Measurements from ENCODE around the gene ATL3. TPM values are rescaled to one million over a fixed set of nuclear protein-coding genes. Genes with fewer than 3 reads are reported as not detected.

Gene ATL3, protein sequence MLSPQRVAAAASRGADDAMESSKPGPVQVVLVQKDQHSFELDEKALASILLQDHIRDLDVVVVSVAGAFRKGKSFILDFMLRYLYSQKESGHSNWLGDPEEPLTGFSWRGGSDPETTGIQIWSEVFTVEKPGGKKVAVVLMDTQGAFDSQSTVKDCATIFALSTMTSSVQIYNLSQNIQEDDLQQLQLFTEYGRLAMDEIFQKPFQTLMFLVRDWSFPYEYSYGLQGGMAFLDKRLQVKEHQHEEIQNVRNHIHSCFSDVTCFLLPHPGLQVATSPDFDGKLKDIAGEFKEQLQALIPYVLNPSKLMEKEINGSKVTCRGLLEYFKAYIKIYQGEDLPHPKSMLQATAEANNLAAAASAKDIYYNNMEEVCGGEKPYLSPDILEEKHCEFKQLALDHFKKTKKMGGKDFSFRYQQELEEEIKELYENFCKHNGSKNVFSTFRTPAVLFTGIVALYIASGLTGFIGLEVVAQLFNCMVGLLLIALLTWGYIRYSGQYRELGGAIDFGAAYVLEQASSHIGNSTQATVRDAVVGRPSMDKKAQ
- total RNA-seq: 96.9 and 107 TPM in 2 replicates
- long read RNA-seq, full-length matches to known transcripts: 108 of 159 reads
- long read RNA-seq, partial matches to known transcripts: 9 of 159 reads
- long read RNA-seq, other reads (novel, unspliced or antisense): 42 of 159 reads

GRCh38 chr11:63671322-63672155, at the start of gene ATL3:
TSS of gene ATL3 (minus strand) at chr11:63671376. CDS start at chr11:63671335, 41 bp downstream.
- H3K4me3 Mint-ChIP-seq (ENCODE audit: unreplicated experiment): peak within 1 kb of the TSS; percentile 79
- DNase-seq (ENCODE audit: extremely low spot score, unreplicated experiment): peak; percentile 98
- H3K4me1 Mint-ChIP-seq (ENCODE audit: unreplicated experiment): peaks cover 39% of the 10 kb centered on the region
- peaks cover 2% of the 10 kb centered on the region for H3K36me3 Mint-ChIP-seq (ENCODE audit: unreplicated experiment)
- TF ChIP-seq, protein P1, sequence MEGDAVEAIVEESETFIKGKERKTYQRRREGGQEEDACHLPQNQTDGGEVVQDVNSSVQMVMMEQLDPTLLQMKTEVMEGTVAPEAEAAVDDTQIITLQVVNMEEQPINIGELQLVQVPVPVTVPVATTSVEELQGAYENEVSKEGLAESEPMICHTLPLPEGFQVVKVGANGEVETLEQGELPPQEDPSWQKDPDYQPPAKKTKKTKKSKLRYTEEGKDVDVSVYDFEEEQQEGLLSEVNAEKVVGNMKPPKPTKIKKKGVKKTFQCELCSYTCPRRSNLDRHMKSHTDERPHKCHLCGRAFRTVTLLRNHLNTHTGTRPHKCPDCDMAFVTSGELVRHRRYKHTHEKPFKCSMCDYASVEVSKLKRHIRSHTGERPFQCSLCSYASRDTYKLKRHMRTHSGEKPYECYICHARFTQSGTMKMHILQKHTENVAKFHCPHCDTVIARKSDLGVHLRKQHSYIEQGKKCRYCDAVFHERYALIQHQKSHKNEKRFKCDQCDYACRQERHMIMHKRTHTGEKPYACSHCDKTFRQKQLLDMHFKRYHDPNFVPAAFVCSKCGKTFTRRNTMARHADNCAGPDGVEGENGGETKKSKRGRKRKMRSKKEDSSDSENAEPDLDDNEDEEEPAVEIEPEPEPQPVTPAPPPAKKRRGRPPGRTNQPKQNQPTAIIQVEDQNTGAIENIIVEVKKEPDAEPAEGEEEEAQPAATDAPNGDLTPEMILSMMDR (IDR thresholded peaks at IDR 0.05): peak; percentile 20
- H3K27ac Mint-ChIP-seq (ENCODE audit: unreplicated experiment): peak within 1 kb of the TSS; percentile 93
- no peaks in the 10 kb centered on the region for H3K9me3 Mint-ChIP-seq (ENCODE audit: unreplicated experiment)
- H3K27me3 Mint-ChIP-seq (ENCODE audit: unreplicated experiment): no peaks in the 10 kb centered on the region

DNA sequence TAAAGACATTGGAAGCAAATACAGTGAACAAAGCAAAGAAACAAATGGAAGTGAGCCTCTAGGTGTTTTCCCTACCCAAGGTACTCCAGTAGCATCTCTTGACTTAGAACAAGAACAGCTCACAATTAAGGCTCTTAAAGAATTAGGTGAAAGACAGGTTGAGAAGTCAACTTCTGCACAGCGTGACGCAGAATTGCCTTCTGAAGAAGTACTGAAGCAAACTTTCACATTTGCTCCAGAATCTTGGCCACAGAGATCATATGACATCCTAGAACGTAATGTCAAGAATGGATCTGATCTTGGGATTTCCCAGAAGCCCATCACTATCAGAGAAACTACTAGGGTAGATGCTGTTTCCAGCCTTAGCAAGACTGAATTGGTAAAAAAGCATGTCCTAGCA, 49.4 kb upstream of the ATL3 start:
- Mint-ChIP-seq H3K27ac (ENCODE audit: unreplicated experiment) (no peak overlapping the region), H3K4me1 (ENCODE audit: unreplicated experiment) (peaks cover 12% of the 10 kb centered on the region), H3K36me3 (ENCODE audit: unreplicated experiment) (peaks cover 8% of the 10 kb centered on the region), H3K4me3 (ENCODE audit: unreplicated experiment) (no peak overlapping the region), H3K27me3 (ENCODE audit: unreplicated experiment) (no peaks in the 10 kb centered on the region), H3K9me3 (ENCODE audit: unreplicated experiment) (no peaks in the 10 kb centered on the region)
- TF ChIP-seq, protein P1 (IDR thresholded peaks at IDR 0.05): no peak
- DNase-seq (ENCODE audit: extremely low spot score, unreplicated experiment): no peak

GRCh38 chr11:63719987-63720386, 48.8 kb upstream of the ATL3 start:
- no peak overlapping the region for H3K27ac Mint-ChIP-seq (ENCODE audit: unreplicated experiment)
- H3K4me3 Mint-ChIP-seq (ENCODE audit: unreplicated experiment): no peak overlapping the region
- TF ChIP-seq, protein P1 (IDR thresholded peaks at IDR 0.05): no peak
- DNase-seq (ENCODE audit: extremely low spot score, unreplicated experiment): no peak
- peaks cover 8% of the 10 kb centered on the region for H3K36me3 Mint-ChIP-seq (ENCODE audit: unreplicated experiment)
- H3K4me1 Mint-ChIP-seq (ENCODE audit: unreplicated experiment): peaks cover 10% of the 10 kb centered on the region
- no peaks in the 10 kb centered on the region for H3K9me3 Mint-ChIP-seq (ENCODE audit: unreplicated experiment)
- H3K27me3 Mint-ChIP-seq (ENCODE audit: unreplicated experiment): no peaks in the 10 kb centered on the region

DNA sequence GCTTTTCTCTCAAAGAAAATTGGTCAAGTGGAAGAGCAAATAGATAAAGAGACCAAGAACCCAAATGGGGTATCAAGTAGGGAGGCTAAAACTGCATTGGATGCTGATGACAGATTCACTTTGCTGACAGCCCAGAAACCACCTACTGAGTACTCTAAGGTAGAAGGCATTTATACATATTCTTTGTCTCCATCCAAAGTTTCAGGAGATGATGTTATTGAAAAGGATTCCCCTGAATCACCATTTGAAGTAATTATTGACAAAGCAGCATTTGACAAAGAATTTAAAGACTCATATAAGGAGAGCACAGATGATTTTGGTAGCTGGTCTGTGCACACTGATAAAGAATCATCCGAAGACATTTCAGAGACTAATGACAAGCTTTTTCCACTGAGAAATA, 47.8 kb upstream of the ATL3 start:
- TF ChIP-seq, protein P1 (IDR thresholded peaks at IDR 0.05): no peak
- Mint-ChIP-seq H3K9me3 (ENCODE audit: unreplicated experiment) (no peaks in the 10 kb centered on the region), H3K36me3 (ENCODE audit: unreplicated experiment) (peaks cover 11% of the 10 kb centered on the region), H3K27me3 (ENCODE audit: unreplicated experiment) (no peaks in the 10 kb centered on the region), H3K4me3 (ENCODE audit: unreplicated experiment) (no peak overlapping the region), H3K27ac (ENCODE audit: unreplicated experiment) (no peak overlapping the region), H3K4me1 (ENCODE audit: unreplicated experiment) (peaks cover 10% of the 10 kb centered on the region)
- DNase-seq (ENCODE audit: extremely low spot score, unreplicated experiment): no peak

Measured in osteocyte (in vitro differentiated cells).